Measurements from ENCODE around the gene GARS1.

DNA sequence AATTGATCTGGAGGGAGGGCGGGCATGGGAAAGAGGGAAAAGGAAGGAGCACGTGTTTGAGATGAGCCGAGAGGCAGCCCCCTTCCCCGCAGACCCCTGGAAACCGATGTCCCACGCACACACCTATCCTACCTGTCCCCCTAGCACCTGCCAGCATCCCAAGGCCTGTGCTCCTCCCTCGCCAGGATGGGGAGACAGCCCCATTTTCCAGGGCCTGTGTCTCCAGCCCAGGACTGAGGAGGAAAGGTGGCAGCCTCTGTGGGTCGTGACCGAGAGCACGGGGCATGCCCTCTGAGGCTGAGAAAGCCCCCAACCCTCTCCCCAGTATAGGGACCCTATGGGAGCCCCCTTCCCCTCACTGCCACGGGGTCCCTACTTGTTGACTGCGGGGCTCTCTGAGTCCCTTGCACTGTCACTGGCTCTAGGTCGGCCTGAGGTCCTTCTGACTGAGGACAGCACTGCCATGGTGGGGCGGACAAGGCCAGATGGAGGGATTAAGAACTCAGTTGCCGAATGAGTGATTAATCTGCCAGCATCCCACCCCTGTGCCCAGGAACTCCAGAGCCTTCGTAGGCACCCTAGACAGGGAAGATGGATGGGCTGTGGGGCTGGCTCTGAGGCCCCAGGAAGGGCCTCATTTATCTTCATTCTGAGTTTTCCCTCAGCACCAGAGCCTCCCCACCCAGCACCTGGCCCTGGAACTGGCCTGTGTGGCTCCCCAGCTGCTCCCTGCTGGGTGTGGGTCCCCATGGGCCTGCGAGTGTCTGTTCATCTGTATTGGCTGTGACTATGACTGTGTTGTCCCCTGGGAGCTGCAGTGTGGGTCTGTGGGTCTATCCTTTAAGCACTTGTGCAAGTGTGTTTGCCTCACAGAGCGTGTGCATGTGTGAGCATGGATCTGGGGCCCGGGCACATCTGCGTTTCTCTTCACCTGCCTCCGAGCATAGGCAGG, 61.6 kb downstream of the GARS1 start:
- TF ChIP-seq CTCF (IDR thresholded peaks at IDR 0.05) (no peak), POLR2A (IDR thresholded peaks at IDR 0.05) (no peak)

Measured in sigmoid colon (tissue), 3 donors.